KMS-11 (cell line): ENCODE measurements around the gene PLXDC2.

Source experiments
- H2AFZ ChIP-seq: fragments of 200-600 bp; sonication (generic); 2 replicates; pipeline ENCODE4 v1.6.1; 2016; ENCODE audit warnings: antibody characterized with exemption, mixed run types, low read depth
- H3K27ac ChIP-seq: fragments of 200-600 bp; sonication (generic); 2 replicates; pipeline ENCODE4 v1.6.1; 2016; ENCODE audit warnings: mild to moderate bottlenecking, mixed run types
- H3K27me3 ChIP-seq: fragments of 200-600 bp; sonication (generic); 2 replicates; pipeline ENCODE4 v1.6.1; 2017; ENCODE audit warnings: mild to moderate bottlenecking, low read depth, mixed run types, moderate library complexity; ENCODE audit not compliant: insufficient read depth
- H3K36me3 ChIP-seq: fragments of 200-600 bp; sonication (generic); 2 replicates; pipeline ENCODE4 v1.6.1; 2017; ENCODE audit warnings: mild to moderate bottlenecking, mixed run types; ENCODE audit not compliant: insufficient read depth
- H3K4me1 ChIP-seq: fragments of 200-600 bp; sonication (generic); 2 replicates; pipeline ENCODE4 v1.6.1; 2016; ENCODE audit warnings: mild to moderate bottlenecking, low read depth, mixed run types; ENCODE audit not compliant: poor library complexity, severe bottlenecking
- H3K4me2 ChIP-seq: fragments of 200-600 bp; sonication (generic); 2 replicates; pipeline ENCODE4 v1.7.0; 2016; ENCODE audit warnings: mild to moderate bottlenecking, mixed run types
- H3K4me3 ChIP-seq: fragments of 200-600 bp; sonication (generic); IDR thresholded peaks from 2 replicates; pipeline ENCODE4 v1.6.1; 2017; ENCODE audit warnings: low read depth, low read length, mixed read lengths; ENCODE audit not compliant: insufficient read depth
- H3K79me2 ChIP-seq: fragments of 200-600 bp; sonication (generic); 2 replicates; pipeline ENCODE4 v1.6.1; 2016; ENCODE audit warnings: low read depth, mixed run types; ENCODE audit not compliant: insufficient read depth
- H3K9ac ChIP-seq: fragments of 200-600 bp; sonication (generic); 2 replicates; pipeline ENCODE4 v1.6.1; 2016; ENCODE audit warnings: mild to moderate bottlenecking, mixed run types
- H4K20me1 ChIP-seq: fragments of 200-600 bp; sonication (generic); 2 replicates; pipeline ENCODE4 v1.6.1; 2016; ENCODE audit warnings: mild to moderate bottlenecking, mixed run types; ENCODE audit not compliant: insufficient read depth
- CTCF ChIP-seq: fragments of 200-600 bp; sonication (generic); conservative IDR thresholded peaks from 2 replicates; pipeline ENCODE4 v1.6.1; 2017; ENCODE audit warnings: low read depth, mild to moderate bottlenecking, antibody characterized with exemption, low read length, moderate library complexity, mixed read lengths

Gene PLXDC2

DNA sequence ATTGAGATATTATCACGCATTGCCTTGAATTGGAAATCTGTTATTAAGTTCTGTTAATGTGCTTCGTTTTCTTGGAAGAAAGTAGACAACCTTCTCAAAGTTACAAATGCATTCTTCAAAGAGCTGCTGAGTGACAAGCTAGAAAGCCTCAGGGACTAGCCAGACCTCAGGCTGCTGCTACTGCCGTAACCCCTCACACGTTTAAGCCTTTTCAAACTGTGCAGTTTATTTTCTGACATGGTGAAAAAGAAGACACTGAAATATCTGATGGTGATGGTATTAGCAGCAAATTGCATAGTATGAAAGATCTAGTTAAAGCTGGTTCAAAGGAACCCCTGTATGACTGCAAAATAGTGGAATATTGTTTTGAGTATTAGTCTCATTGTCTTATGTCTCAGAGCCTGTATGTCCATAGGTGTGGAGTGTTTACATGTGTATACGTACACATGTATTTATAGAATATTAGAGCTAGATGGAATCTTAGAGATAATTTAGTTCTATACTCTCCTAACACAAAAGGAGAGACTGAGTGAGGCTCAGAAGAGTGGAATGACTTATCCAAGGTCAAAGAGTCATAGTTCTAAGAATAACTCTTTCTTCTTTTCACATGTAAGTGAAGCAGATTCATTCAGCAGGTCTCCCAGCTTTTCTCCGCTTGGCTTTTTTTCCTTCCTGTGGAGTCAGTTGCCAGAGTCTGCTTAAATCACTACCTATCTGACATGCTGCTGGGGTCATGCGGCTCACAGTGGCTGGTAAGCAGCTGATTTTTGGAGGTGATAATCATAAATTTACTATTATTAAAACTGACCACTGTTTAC lies 431.9 kb downstream of the PLXDC2 start:
- TF ChIP-seq CTCF, result no peak
- Histone ChIP-seq H2AFZ (no peak overlapping the region), H3K9ac (no peak overlapping the region), H3K4me1 (no peaks in the 10 kb centered on the region), H3K79me2 (no peaks in the 10 kb centered on the region), H3K4me3 (no peak overlapping the region), H3K27me3 (no peaks in the 10 kb centered on the region), H3K36me3 (no peaks in the 10 kb centered on the region), H4K20me1 (no peaks in the 10 kb centered on the region), H3K27ac (no peak overlapping the region), H3K4me2 (no peak overlapping the region)

DNA sequence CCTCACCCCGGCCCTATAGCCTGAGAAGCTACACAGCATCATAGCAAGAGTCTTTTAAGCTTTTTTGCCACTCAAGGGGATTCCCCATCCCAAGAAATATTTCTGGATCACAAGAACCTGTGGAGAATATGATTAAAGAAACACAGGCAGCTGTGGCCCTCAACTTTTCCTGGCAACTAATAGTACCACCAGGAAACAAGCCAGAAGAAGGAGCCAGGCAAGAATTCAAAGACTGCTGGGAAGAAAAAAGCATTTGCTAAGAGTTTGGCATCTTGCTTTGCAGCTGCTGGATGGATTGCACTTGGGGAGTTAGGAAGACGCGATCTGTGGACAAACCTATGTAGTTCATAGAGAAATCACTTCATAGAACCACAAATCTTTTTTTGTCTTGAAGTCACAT lies 437.8 kb downstream of the PLXDC2 start:
- Histone ChIP-seq H3K27ac (no peak overlapping the region), H3K4me1 (peaks cover 9% of the 10 kb centered on the region), H3K9ac (no peak overlapping the region), H2AFZ (no peak overlapping the region), H3K4me3 (no peak overlapping the region), H3K4me2 (no peak overlapping the region), H3K27me3 (no peaks in the 10 kb centered on the region), H3K36me3 (no peaks in the 10 kb centered on the region), H4K20me1 (no peaks in the 10 kb centered on the region), H3K79me2 (no peaks in the 10 kb centered on the region)
- no peak for TF ChIP-seq CTCF

- no peaks in the 10 kb centered on the region for H3K27me3 ChIP-seq
- TF ChIP-seq CTCF, result no peak
- no peaks in the 10 kb centered on the region for H3K36me3 ChIP-seq
- H3K4me2 ChIP-seq, result no peak overlapping the region
- no peaks in the 10 kb centered on the region for H4K20me1 ChIP-seq
- H3K4me1 ChIP-seq, result peaks cover 9% of the 10 kb centered on the region
- H3K79me2 ChIP-seq, result no peaks in the 10 kb centered on the region
- H3K9ac ChIP-seq, result no peak overlapping the region
- no peak overlapping the region for H3K27ac ChIP-seq
- no peak overlapping the region for H2AFZ ChIP-seq
- no peak overlapping the region for H3K4me3 ChIP-seq
These were observed 438.3 kb downstream of the PLXDC2 start for GRCh38 chr10:20254497-20254896.

GRCh38 chr10:20256969-20257368 lies 440.7 kb downstream of the PLXDC2 start:
- no peak overlapping the region for H3K27ac ChIP-seq
- H3K79me2 ChIP-seq, result no peaks in the 10 kb centered on the region
- no peak overlapping the region for H2AFZ ChIP-seq
- H3K4me3 ChIP-seq, result no peak overlapping the region
- H3K36me3 ChIP-seq, result no peaks in the 10 kb centered on the region
- H3K9ac ChIP-seq, result no peak overlapping the region
- no peak for TF ChIP-seq CTCF
- H3K27me3 ChIP-seq, result no peaks in the 10 kb centered on the region
- peaks cover 9% of the 10 kb centered on the region for H3K4me1 ChIP-seq
- H3K4me2 ChIP-seq, result no peak overlapping the region
- no peaks in the 10 kb centered on the region for H4K20me1 ChIP-seq
